22Rv1 (cell line): ENCODE data around the gene ZBTB42.

Source experiments
- CTCF ChIP-seq: fragments of 450-650 bp; IDR thresholded peaks from 2 replicates; pipeline ENCODE4 v1.5.1; 2017; ENCODE audit warnings: mild to moderate bottlenecking
- ZFX ChIP-seq: fragments of 450-650 bp; IDR thresholded peaks from 2 replicates; pipeline ENCODE4 v1.6.1; 2017; ENCODE audit warnings: antibody characterized with exemption, borderline replicate concordance

- no peak for TF ChIP-seq CTCF
- TF ChIP-seq ZFX, result no peak
These were observed 4.2 kb upstream of the ZBTB42 start for GRCh38 chr14:104796687-104797081.
